ENCODE data around the gene GNPTG.

Gene GNPTG

GRCh38 chr16:1351582-1352362 lies at the start of gene GNPTG, which contains the start of gene TSR3:
GNPTG (plus strand) TSS chr16:1351931; CDS start chr16:1351966, 35 bp downstream.
TSR3 (minus strand) TSS chr16:1351878; CDS start chr16:1351804, 74 bp downstream.
- DNase-seq = peak; percentile 96 to 99 (median 98)

GRCh38 chr16:1305823-1306222 lies 45.9 kb upstream of the GNPTG start:
- no peak for DNase-seq

- no peak for DNase-seq
Observed at GRCh38 chr16:1306334-1306733, 45.4 kb upstream of the GNPTG start.

GRCh38 chr16:1308036-1308976 lies 43.4 kb upstream of the GNPTG start:
- no peak for DNase-seq

- DNase-seq = peak; percentile 96 to 98 (median 97)
Observed at GRCh38 chr16:1308977-1309885, 42.5 kb upstream of the GNPTG start, which contains the start of gene UBE2I. UBE2I (plus strand) TSS chr16:1309636; CDS start chr16:1314031, 4,395 bp downstream.

- DNase-seq = peak; percentile 68 to 91 (median 83)
Observed at GRCh38 chr16:1309888-1310831, 41.6 kb upstream of the GNPTG start.

GRCh38 chr16:1310832-1311200 lies 40.9 kb upstream of the GNPTG start:
- peak in 2 of 3 donors; percentile 31 to 42 for DNase-seq

- DNase-seq = no peak
Observed at GRCh38 chr16:1311212-1311737, 40.5 kb upstream of the GNPTG start.

- peak; percentile 36 to 70 (median 54) for DNase-seq
Observed at GRCh38 chr16:1311738-1312466, 39.8 kb upstream of the GNPTG start.

- DNase-seq = no peak
Observed at GRCh38 chr16:1312467-1312816, 39.3 kb upstream of the GNPTG start.

GRCh38 chr16:1312903-1313302 lies 38.8 kb upstream of the GNPTG start:
- no peak for DNase-seq

- DNase-seq = no peak
Observed at GRCh38 chr16:1313721-1314369, 37.9 kb upstream of the GNPTG start.

GRCh38 chr16:1314399-1315068 lies 37.2 kb upstream of the GNPTG start:
- DNase-seq = no peak

GRCh38 chr16:1315081-1316032 lies 36.4 kb upstream of the GNPTG start:
- DNase-seq = no peak

- no peak for DNase-seq
Observed at GRCh38 chr16:1316033-1316405, 35.7 kb upstream of the GNPTG start.

- DNase-seq = no peak
Observed at GRCh38 chr16:1317479-1318267, 34.1 kb upstream of the GNPTG start.

- no peak for DNase-seq
Observed at GRCh38 chr16:1318268-1318545, 33.5 kb upstream of the GNPTG start.

Measured in suppressor macrophage treated with lipopolysaccharide for 1 hour (primary cell).